Ascending aorta (tissue), 2 donors: ENCODE data around the gene FBXO30. TPM values are rescaled to one million over a fixed set of nuclear protein-coding genes. Genes with fewer than 3 reads are reported as not detected.

Experiments
- DNase-seq, 2 donors: peaks; one replicate each; pipeline ENCODE4 v3.0.0-alpha.2; 2019; ENCODE audit warnings: low spot score in 2 of 2
- H3K27ac ChIP-seq, 2 donors: fragments of 200-600 bp; sonication (generic); one replicate each; pipeline ENCODE4 v1.5.1; 2016 to 2017; ENCODE audit warnings: mild to moderate bottlenecking in 1 of 2
- H3K27me3 ChIP-seq: fragments of 200-600 bp; sonication (generic); one replicate; pipeline ENCODE4 v1.5.1; 2017
- H3K36me3 ChIP-seq, 2 donors: fragments of 200-600 bp; sonication (generic); one replicate each; pipeline ENCODE4 v1.5.1; 2016
- H3K4me1 ChIP-seq, 2 donors: fragments of 200-600 bp; sonication (generic); one replicate each; pipeline ENCODE4 v1.5.1; 2016 to 2017; ENCODE audit warnings: mild to moderate bottlenecking in 1 of 2
- H3K4me3 ChIP-seq, 2 donors: fragments of 200-600 bp; sonication (generic); one replicate each; pipeline ENCODE4 v1.5.1; 2016 to 2017; ENCODE audit warnings: mild to moderate bottlenecking in 1 of 2
- H3K9me3 ChIP-seq, 2 donors: fragments of 200-600 bp; sonication (generic); one replicate each; pipeline ENCODE4 v1.5.1; 2016
- intact Hi-C: fragments of 100-400 bp; cut with DNase I; formaldehyde crosslinking; loops from one replicate; pipeline ENCODE4 v1.15.1; 2023
- total RNA-seq: library from RNA; depleted of rRNA; stranded (reverse); fragments of >200 nt; gene quantifications from one replicate; pipeline ENCODE4 v1.1.0, GENCODE V29; 2016
- TF ChIP-seq, protein P1 (sequence below), 3 experiments: fragments of 200-600 bp in 2 of 3; fragments of 450-650 bp in 1 of 3; sonication (generic) in 2 of 3; IDR thresholded peaks; one replicate each; pipeline ENCODE4 v1.5.1; 2016 to 2019; ENCODE audit warnings: antibody characterized with exemption in 3 of 3, mild to moderate bottlenecking in 1 of 3, moderate library complexity in 1 of 3

The FBXO30 gene, protein sequence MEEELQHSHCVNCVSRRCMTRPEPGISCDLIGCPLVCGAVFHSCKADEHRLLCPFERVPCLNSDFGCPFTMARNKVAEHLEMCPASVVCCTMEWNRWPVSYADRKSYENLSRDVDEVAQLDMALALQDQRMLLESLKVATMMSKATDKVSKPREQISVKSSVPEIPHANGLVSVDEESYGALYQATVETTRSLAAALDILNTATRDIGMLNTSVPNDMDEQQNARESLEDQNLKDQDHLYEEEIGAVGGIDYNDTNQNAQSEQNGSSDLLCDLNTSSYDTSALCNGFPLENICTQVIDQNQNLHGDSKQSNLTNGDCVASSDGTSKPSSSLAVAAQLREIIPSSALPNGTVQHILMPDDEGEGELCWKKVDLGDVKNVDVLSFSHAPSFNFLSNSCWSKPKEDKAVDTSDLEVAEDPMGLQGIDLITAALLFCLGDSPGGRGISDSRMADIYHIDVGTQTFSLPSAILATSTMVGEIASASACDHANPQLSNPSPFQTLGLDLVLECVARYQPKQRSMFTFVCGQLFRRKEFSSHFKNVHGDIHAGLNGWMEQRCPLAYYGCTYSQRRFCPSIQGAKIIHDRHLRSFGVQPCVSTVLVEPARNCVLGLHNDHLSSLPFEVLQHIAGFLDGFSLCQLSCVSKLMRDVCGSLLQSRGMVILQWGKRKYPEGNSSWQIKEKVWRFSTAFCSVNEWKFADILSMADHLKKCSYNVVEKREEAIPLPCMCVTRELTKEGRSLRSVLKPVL
- 1.2 TPM for total RNA-seq

DNA sequence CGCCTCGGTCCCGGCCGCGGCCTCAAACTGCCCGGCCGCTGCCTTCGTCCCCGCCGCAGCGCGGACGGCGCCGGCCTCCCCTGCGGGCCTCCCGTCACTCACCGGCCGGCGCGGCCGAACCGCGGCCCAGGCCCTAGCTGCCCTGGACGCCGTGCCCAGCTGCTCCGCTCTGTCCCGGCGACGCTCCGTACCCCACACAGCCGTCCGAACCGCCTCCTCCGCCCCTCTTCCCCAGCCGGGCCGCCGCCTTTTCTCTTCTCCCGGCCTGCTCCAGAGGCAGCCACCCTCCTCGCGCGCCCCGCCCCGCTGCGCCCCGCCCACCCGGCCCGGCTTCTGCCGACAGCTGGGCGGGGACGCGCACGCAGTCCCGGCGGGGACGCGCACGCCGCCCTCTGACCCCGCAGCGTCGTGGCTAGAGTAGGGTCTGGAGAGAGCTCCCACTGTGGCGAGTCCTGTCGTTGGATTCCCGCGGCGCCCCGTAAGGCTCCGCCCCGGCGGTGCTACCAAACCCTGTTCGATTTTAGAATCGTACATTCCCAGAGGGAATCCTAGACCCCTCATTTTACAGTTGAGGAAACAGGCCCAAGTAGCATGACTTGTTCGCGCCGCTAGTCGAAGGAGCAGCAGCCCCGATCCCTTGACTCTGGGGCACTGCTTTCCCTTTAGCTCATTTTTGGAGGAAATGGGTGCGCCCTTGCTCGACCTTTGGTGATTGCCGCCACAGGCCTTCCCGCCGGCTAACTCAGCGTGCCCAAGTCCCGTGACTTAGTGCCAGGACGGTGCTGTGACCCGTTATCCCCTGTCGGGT lies at the start of gene FBXO30:
Gene FBXO30, minus strand, starts transcription at position 295 of the 808 bp plus-strand sequence. CDS start 8,390 bp downstream, outside the sequence.
- Histone ChIP-seq H3K4me3 (peak within 1 kb of the TSS; percentile 77 to 95), H3K4me1 (peaks cover 0 to 32% of the 10 kb centered on the region in 2 donors), H3K36me3 (no peaks in the 10 kb centered on the region), H3K27ac (peak within 1 kb of the TSS; percentile 92 to 94), H3K27me3 (no peaks in the 10 kb centered on the region), H3K9me3 (no peaks in the 10 kb centered on the region)
- DNase-seq, result peak; percentile 53 to 96
- intact Hi-C loops, result loop anchor here (1.0 to 10.0 kb wide), 6 partner anchors 30 to 1390 kb away; partner anchors contain the start of genes EPM2A, SHPRH and STXBP5
- TF ChIP-seq, protein P1, sequence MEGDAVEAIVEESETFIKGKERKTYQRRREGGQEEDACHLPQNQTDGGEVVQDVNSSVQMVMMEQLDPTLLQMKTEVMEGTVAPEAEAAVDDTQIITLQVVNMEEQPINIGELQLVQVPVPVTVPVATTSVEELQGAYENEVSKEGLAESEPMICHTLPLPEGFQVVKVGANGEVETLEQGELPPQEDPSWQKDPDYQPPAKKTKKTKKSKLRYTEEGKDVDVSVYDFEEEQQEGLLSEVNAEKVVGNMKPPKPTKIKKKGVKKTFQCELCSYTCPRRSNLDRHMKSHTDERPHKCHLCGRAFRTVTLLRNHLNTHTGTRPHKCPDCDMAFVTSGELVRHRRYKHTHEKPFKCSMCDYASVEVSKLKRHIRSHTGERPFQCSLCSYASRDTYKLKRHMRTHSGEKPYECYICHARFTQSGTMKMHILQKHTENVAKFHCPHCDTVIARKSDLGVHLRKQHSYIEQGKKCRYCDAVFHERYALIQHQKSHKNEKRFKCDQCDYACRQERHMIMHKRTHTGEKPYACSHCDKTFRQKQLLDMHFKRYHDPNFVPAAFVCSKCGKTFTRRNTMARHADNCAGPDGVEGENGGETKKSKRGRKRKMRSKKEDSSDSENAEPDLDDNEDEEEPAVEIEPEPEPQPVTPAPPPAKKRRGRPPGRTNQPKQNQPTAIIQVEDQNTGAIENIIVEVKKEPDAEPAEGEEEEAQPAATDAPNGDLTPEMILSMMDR (IDR thresholded peaks at IDR 0.05), result peak in 1 of 3 experiments; percentile 42

DNA sequence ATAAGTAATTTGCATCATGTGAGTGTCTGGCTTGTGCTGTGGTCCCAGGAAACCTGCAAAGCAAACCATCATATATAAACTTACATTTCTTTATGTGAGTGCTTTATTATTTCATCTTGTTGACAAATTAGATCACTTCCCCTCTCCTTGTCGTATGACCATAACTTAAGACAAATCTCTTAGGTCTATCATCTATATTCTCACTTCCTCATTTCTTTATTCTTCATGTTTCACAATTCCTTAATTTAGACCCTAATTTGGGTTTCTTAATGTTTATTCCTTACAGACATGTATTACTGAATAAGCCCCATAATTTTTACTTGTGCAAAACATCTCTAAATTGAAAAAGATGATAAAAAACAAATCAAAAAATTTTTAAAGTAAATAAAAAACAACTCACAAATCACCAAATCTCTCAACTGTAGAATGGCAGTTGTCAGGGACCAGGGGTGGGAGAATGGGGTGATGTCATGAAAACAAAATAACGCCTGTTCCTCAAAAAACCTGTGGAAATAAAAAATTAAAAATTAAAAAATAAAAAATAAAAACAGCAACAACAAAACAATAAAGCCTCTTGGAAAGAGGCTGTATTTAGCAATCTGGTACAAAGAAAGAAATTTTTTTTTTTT lies 49.5 kb upstream of the FBXO30 start:
- intact Hi-C loops, result no loop called here
- TF ChIP-seq, protein P1 (IDR thresholded peaks at IDR 0.05), result no peak
- DNase-seq, result no peak
- Histone ChIP-seq H3K4me3 (no peak overlapping the region), H3K9me3 (peaks cover 0 to 8% of the 10 kb centered on the region in 2 donors), H3K27ac (no peak overlapping the region), H3K4me1 (no peaks in the 10 kb centered on the region), H3K27me3 (no peaks in the 10 kb centered on the region), H3K36me3 (no peaks in the 10 kb centered on the region)

DNA sequence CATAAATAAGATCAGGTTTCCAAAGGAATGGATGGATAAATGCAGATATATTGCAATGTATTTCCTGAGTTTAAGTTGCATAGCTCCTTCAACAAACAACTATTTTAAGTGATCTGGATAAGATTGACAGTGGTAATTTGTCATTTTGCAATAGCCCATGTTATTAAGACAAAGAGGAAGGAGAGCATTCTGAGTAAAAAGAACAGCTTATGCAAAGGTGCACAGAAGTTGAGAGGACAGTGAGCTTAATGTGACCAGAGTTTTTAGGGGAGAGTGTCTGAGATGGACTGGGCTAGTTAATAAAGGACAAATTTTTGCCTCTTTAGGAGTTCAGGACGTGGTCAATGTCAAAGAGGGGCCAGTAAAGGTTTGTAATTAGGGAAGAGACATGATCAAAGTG lies 48.8 kb upstream of the FBXO30 start:
- no peaks in the 10 kb centered on the region for H3K4me1 ChIP-seq
- no peak for DNase-seq
- no peaks in the 10 kb centered on the region for H3K27me3 ChIP-seq
- H3K27ac ChIP-seq, result no peak overlapping the region
- H3K36me3 ChIP-seq, result no peaks in the 10 kb centered on the region
- no peak overlapping the region for H3K4me3 ChIP-seq
- TF ChIP-seq, protein P1 (IDR thresholded peaks at IDR 0.05), result no peak
- intact Hi-C loops, result no loop called here
- H3K9me3 ChIP-seq, result peaks cover 0 to 8% of the 10 kb centered on the region in 2 donors

DNA sequence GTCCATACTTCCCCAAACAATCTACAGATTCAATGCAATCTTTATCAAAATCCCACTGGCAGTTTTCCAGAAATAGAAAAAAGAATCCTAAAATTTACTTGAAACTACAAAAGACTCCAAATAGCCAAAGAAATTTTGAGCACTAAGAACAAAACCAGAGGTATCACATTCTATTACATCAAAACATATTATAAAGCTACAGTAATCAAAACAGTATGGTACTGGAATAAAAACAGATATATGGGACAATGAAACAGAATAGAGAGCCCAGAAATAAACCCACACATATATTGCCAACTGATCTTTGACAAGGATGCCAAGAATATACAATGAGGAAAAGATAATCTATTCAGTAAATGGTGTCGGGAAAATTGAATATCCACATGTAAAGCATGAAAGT lies 46.0 kb upstream of the FBXO30 start:
- no peaks in the 10 kb centered on the region for H3K36me3 ChIP-seq
- DNase-seq, result no peak
- H3K4me3 ChIP-seq, result no peak overlapping the region
- no peaks in the 10 kb centered on the region for H3K27me3 ChIP-seq
- intact Hi-C loops, result no loop called here
- no peaks in the 10 kb centered on the region for H3K4me1 ChIP-seq
- TF ChIP-seq, protein P1 (IDR thresholded peaks at IDR 0.05), result no peak
- no peak overlapping the region for H3K27ac ChIP-seq
- peaks cover 0 to 8% of the 10 kb centered on the region in 2 donors for H3K9me3 ChIP-seq

DNA sequence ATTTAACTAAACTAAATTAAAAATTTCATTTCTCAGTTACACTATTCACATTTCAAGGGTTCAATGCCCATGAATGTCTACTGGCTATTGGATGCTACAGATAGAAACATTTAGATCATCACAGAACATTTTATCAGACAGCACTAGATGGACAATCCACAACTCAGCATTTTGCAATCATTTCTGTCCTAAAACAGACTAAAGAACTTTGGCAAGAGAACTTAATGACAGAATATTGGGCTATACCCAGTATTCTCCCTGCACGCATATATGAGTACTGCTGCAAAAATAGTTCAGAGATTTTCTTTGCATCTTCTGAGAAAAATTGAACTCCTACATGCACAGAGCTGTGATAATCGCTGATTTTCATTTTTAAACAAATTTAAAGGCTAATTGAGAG lies 36.1 kb upstream of the FBXO30 start:
- Histone ChIP-seq H3K4me1 (no peaks in the 10 kb centered on the region), H3K27ac (no peak overlapping the region), H3K4me3 (no peak overlapping the region), H3K9me3 (no peaks in the 10 kb centered on the region), H3K27me3 (no peaks in the 10 kb centered on the region), H3K36me3 (no peaks in the 10 kb centered on the region)
- intact Hi-C loops, result no loop called here
- no peak for DNase-seq
- TF ChIP-seq, protein P1 (IDR thresholded peaks at IDR 0.05), result no peak
